B cell (primary cell): Measurements from ENCODE around the gene NUPR1. TPM values are rescaled to one million over a fixed set of nuclear protein-coding genes. Genes with fewer than 3 reads are reported as not detected.

Source experiments
- ATAC-seq: fragments of 200-7000 bp; cut with Tn5 transposase; one replicate; pipeline ENCODE4 v1.10.0; 2021; ENCODE audit warnings: low read depth, mild to moderate bottlenecking, moderate number of reproducible peaks, moderate library complexity
- CTCF ChIA-PET: fragments of 350-600 bp; sonication (Branson Sonifier 250); formaldehyde crosslinking; loops from one replicate; lab custom pipeline; 2021; ENCODE audit warnings: antibody characterized with exemption, inconsistent platforms; lab: Charles Lee
- POLR2A ChIA-PET: fragments of 350-600 bp; sonication (Branson Sonifier 250); formaldehyde crosslinking; loops from one replicate; lab custom pipeline; 2021; ENCODE audit warnings: antibody characterized with exemption; lab: Charles Lee
- DNase-seq: peaks from one replicate; pipeline ENCODE4 v3.0.0; 2013
- H2AFZ ChIP-seq: 2 replicates; pipeline ENCODE4 v1.6.1; 2012; ENCODE audit warnings: mild to moderate bottlenecking, low read depth, low read length; ENCODE audit not compliant: insufficient read depth, poor library complexity, severe bottlenecking
- H3K27ac ChIP-seq, 2 donors: 1 replicate in 1 of 2; 2 replicates in 1 of 2; pipeline ENCODE4 v1.5.1; 2012 to 2013; ENCODE audit warnings: low read length in 2 of 2, mild to moderate bottlenecking in 2 of 2, moderate library complexity in 1 of 2
- H3K27me3 ChIP-seq, 4 experiments: fragments of 200-600 bp in 1 of 4; sonication (generic) in 1 of 4; replicated peaks in 1 of 4; 1 replicate in 2 of 4; 2 replicates in 2 of 4; pipeline versions ENCODE4 v1.6.1 to v1.7.0; 2013 to 2016; ENCODE audit warnings: low read length in 3 of 4, mild to moderate bottlenecking in 2 of 4, mixed read lengths in 1 of 4, moderate library complexity in 1 of 4; ENCODE audit not compliant: insufficient read depth in 4 of 4, control insufficient read depth in 3 of 4; ENCODE audit errors: control extremely low read depth in 1 of 4
- H3K36me3 ChIP-seq, 2 experiments: replicated peaks in 1 of 2; 1 replicate in 1 of 2; 2 replicates in 1 of 2; pipeline versions ENCODE4 v1.6.1 to v1.7.1; 2013; ENCODE audit warnings: low read length in 1 of 2; ENCODE audit not compliant: insufficient read depth in 2 of 2, control insufficient read depth in 1 of 2; ENCODE audit errors: control extremely low read depth in 1 of 2, extremely low read depth in 1 of 2
- H3K4me1 ChIP-seq, 2 donors: fragments of 200-600 bp in 1 of 2; sonication (generic) in 1 of 2; 1 replicate in 1 of 2; 2 replicates in 1 of 2; pipeline versions ENCODE4 v1.5.1 to v1.6.1; 2013 to 2017; ENCODE audit warnings: low read length in 2 of 2; ENCODE audit not compliant: control insufficient read depth in 2 of 2, insufficient read depth in 2 of 2
- H3K4me2 ChIP-seq: replicated peaks from 2 replicates; pipeline ENCODE3; 2012; ENCODE audit warnings: mild to moderate bottlenecking, low read depth, low read length; ENCODE audit not compliant: poor library complexity, severe bottlenecking
- H3K4me3 ChIP-seq, 5 experiments: fragments of 200-600 bp in 1 of 5; sonication (generic) in 1 of 5; 1 replicate in 3 of 5; 2 replicates in 2 of 5; pipeline versions ENCODE4 v1.5.1 to v1.7.0; 2011 to 2016; ENCODE audit warnings: low read length in 4 of 5, mild to moderate bottlenecking in 4 of 5, low read depth in 2 of 5, control low read depth in 1 of 5, moderate library complexity in 1 of 5; ENCODE audit not compliant: insufficient read depth in 1 of 5; ENCODE audit errors: control extremely low read depth in 1 of 5, extremely low read depth in 1 of 5
- H3K79me2 ChIP-seq: fragments of 200-600 bp; sonication (generic); one replicate; pipeline ENCODE4 v1.6.0; 2016; ENCODE audit warnings: low read length; ENCODE audit not compliant: control insufficient read depth, insufficient read depth
- H3K9ac ChIP-seq: fragments of 200-600 bp; sonication (generic); 2 replicates; pipeline ENCODE4 v1.6.1; 2017; ENCODE audit warnings: mild to moderate bottlenecking, low read length, moderate library complexity
- H3K9me3 ChIP-seq, 3 donors: one replicate each; pipeline versions ENCODE4 v1.6.1 to v1.7.1; 2013; ENCODE audit warnings: low read length in 2 of 3; ENCODE audit not compliant: control insufficient read depth in 2 of 3, insufficient read depth in 1 of 3; ENCODE audit errors: control extremely low read depth in 1 of 3
- H4K20me1 ChIP-seq: 2 replicates; pipeline ENCODE4 v1.6.0; 2012; ENCODE audit warnings: mild to moderate bottlenecking, low read length; ENCODE audit not compliant: insufficient read depth, control insufficient read depth, poor library complexity, severe bottlenecking
- H3K27ac Mint-ChIP-seq: one replicate; pipeline ENCODE4 v1.8.0; 2021; ENCODE audit warnings: mixed read lengths
- H3K27me3 Mint-ChIP-seq: one replicate; pipeline ENCODE4 v1.8.0; 2021; ENCODE audit warnings: mixed read lengths
- H3K4me1 Mint-ChIP-seq: one replicate; pipeline ENCODE4 v1.8.0; 2021; ENCODE audit warnings: mixed read lengths
- H3K4me3 Mint-ChIP-seq: one replicate; pipeline ENCODE4 v1.8.0; 2021; ENCODE audit warnings: mixed read lengths
- H3K9me3 Mint-ChIP-seq: one replicate; pipeline ENCODE4 v1.8.0; 2022; ENCODE audit warnings: mixed read lengths; ENCODE audit not compliant: insufficient read depth
- EZH2 ChIP-seq: IDR thresholded peaks from 2 replicates; pipeline ENCODE4 v1.6.1; 2012; ENCODE audit warnings: borderline replicate concordance, low read depth, mild to moderate bottlenecking, moderate library complexity, low read length; ENCODE audit not compliant: insufficient read depth, poor library complexity, severe bottlenecking
- WGBS: methylation state at CpG from one replicate; pipeline ENCODE4 v1.1.5; 2013; ENCODE audit warnings: missing lambda C conversion rate; ENCODE audit not compliant: insufficient coverage; 5-methylcytosine and 5-hydroxymethylcytosine counted together
- intact Hi-C: fragments of 100-400 bp; cut with micrococcal nuclease; formaldehyde crosslinking; loops from one replicate; pipeline ENCODE4 v1.10.0; 2022
- polyA plus RNA-seq: library from polyadenylated mRNA; depleted of rRNA; stranded (reverse); fragments of >200 nt; gene quantifications from 2 replicates; pipeline ENCODE4 v1.2.3, GENCODE V29; 2012
- total RNA-seq, 2 donors: library from RNA; stranded (reverse); fragments of 120-200 nt in 1 of 2; gene quantifications; 1 replicate in 1 of 2; 2 replicates in 1 of 2; pipeline versions ENCODE4 v1.2.3 to v1.2.4, GENCODE V29; 2013 to 2022
- TF ChIP-seq, protein P1 (sequence below): fragments of 200-600 bp; IDR thresholded peaks from one replicate; pipeline ENCODE4 v1.8.0; 2022; ENCODE audit warnings: antibody characterized with exemption, mild to moderate bottlenecking

Gene NUPR1
- total and polyA plus RNA-seq, 2 donors (not counting 1 experiment from before 2014, with no cell fraction given) = not detected

DNA sequence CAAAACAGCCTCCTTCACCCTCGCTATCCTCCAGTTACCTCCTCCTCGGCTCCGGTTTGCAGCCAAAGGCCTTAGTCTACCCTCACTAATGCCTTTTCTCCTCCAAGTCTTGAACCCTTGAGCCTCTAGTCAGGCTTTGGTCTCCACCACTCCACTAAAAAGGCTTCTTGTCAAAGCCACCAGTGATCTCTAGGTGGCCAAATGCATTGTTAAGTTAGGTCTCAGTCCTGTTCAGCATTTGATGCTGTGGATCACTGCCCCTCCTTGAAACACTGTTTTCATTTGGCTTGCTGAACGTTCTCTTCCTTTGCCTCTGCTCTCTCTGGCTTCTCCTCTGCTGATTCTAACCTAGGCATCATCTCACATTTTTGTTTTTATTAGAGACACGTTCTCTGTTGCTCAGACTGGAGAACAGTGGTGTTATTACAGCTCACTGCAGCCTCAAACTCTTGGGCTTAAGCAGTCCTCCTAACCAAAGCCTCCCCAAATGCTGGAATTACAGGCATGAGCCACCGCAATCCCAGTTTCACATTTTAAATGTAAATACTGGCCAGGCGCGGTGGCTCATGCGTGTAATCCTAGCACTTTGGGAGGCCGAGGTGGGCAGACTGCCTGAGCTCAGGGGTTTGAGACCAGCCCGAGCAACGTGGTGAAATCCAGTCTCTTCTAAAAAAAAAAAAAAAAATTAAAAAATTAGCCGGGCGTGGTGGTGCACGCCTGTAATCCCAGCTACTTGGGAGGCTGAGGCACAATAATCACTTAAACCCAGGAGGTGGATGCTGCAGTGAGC, 16.1 kb upstream of the NUPR1 start:
- CTCF ChIA-PET = interaction anchor here (0.5 to 1.4 kb wide), 3 partner anchors 40 to 1513 kb away, joined by 3 to 6 read pairs (median 3); partner anchors contain the start of gene CLN3
- POLR2A ChIA-PET = interaction anchor here (1.3 kb wide), 1 partner anchor 61 kb away, joined by 4 read pairs; no protein-coding TSS in a partner anchor
- ATAC-seq (no peak), DNase-seq (peak; percentile 23)
- Mint-ChIP-seq H3K4me1 (peaks cover 23% of the 10 kb centered on the region), H3K4me3 (peak overlapping the region; percentile 87), H3K9me3 (no peaks in the 10 kb centered on the region), H3K27ac (peak overlapping the region; percentile 83), H3K27me3 (no peaks in the 10 kb centered on the region)
- Histone ChIP-seq H3K27me3 (no peaks in the 10 kb centered on the region), H3K4me1 (peaks cover 11 to 15% of the 10 kb centered on the region in 2 donors), H3K4me3 (peak overlapping the region in 4 of 5 experiments; percentile 67 to 88 (median 70)), H3K36me3 (peaks cover 2 to 21% of the 10 kb centered on the region in 2 experiments), H3K79me2 (peaks cover 54% of the 10 kb centered on the region), H2AFZ (peak overlapping the region; percentile 64), H3K9me3 (no peaks in the 10 kb centered on the region), H4K20me1 (peaks cover 18% of the 10 kb centered on the region), H3K27ac (no peak overlapping the region), H3K4me2 (peak overlapping the region; percentile 80), H3K9ac (peak overlapping the region; percentile 86)
- 74% methylated on average over 8 of the region's 15 CpGs for WGBS
- no peak for TF ChIP-seq EZH2
- TF ChIP-seq, protein P1, sequence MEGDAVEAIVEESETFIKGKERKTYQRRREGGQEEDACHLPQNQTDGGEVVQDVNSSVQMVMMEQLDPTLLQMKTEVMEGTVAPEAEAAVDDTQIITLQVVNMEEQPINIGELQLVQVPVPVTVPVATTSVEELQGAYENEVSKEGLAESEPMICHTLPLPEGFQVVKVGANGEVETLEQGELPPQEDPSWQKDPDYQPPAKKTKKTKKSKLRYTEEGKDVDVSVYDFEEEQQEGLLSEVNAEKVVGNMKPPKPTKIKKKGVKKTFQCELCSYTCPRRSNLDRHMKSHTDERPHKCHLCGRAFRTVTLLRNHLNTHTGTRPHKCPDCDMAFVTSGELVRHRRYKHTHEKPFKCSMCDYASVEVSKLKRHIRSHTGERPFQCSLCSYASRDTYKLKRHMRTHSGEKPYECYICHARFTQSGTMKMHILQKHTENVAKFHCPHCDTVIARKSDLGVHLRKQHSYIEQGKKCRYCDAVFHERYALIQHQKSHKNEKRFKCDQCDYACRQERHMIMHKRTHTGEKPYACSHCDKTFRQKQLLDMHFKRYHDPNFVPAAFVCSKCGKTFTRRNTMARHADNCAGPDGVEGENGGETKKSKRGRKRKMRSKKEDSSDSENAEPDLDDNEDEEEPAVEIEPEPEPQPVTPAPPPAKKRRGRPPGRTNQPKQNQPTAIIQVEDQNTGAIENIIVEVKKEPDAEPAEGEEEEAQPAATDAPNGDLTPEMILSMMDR = no peak
- intact Hi-C loops = no loop called here
